Vagina (tissue), 2 donors: ENCODE measurements around the gene RHOT2.

ENCODE experiments used
- CTCF ChIP-seq, 3 experiments: fragments of 450-650 bp in 2 of 3; fragments of 200-600 bp in 1 of 3; sonication (generic) in 1 of 3; IDR thresholded peaks; one replicate each; pipeline ENCODE4 v1.5.1; 2017 to 2019; ENCODE audit warnings: antibody characterized with exemption in 3 of 3, mild to moderate bottlenecking in 2 of 3, moderate library complexity in 2 of 3
- POLR2A ChIP-seq, 2 donors: fragments of 450-650 bp; IDR thresholded peaks; one replicate each; pipeline ENCODE4 v1.6.1; 2017; ENCODE audit warnings: antibody characterized with exemption in 2 of 2, mild to moderate bottlenecking in 2 of 2, moderate library complexity in 2 of 2
- POLR2AphosphoS5 ChIP-seq, 2 donors: sonication (generic); formaldehyde crosslinking; IDR thresholded peaks; one replicate each; pipeline ENCODE4 v1.9.0; 2017; ENCODE audit warnings: antibody characterized with exemption in 2 of 2, mild to moderate bottlenecking in 2 of 2, low read depth in 1 of 2; ENCODE audit not compliant: insufficient read depth in 1 of 2

GRCh38 chr16:668519-669171, 713 bp downstream of the RHOT2 start:
- TF ChIP-seq CTCF (IDR thresholded peaks at IDR 0.05) (no peak), POLR2A (IDR thresholded peaks at IDR 0.05) (no peak), POLR2AphosphoS5 (IDR thresholded peaks at IDR 0.05; ENCODE audit: insufficient read depth in 1 of 2, low read depth in 1 of 2) (no peak)
